Dedifferentiated amniotic fluid mesenchymal stem cell (primary cell): ENCODE results near the gene AGT.
"Not testable (repeated sequence)": the region's sequence is repeated elsewhere in the genome, so short reads cannot be mapped to it uniquely, and the experiment has no call there.

ENCODE experiments used
- DNase-seq: peaks from one replicate; pipeline ENCODE4 v3.0.0-alpha.2; 2016; ENCODE audit errors: extremely low spot score

Gene AGT

DNA sequence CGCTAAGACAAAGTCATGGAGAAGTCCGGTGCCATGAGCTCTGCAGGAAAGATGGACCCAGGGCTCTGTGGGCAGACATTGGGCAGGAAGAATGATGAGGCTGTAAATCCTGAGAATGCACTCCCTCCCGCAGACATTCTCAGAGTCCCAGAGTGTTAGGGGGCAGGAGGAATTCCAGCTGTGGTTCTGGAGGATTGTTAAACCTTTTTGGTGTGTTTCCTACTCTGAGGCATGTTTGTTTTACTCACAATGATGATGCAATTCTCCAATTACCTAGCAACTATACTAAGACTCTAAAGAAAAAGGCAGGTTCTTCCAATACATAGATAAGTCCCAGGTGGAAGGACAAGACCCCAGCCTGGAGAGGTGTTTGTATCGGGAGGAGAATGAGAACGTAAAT, 30.5 kb upstream of the AGT start:
- no peak for DNase-seq

DNA sequence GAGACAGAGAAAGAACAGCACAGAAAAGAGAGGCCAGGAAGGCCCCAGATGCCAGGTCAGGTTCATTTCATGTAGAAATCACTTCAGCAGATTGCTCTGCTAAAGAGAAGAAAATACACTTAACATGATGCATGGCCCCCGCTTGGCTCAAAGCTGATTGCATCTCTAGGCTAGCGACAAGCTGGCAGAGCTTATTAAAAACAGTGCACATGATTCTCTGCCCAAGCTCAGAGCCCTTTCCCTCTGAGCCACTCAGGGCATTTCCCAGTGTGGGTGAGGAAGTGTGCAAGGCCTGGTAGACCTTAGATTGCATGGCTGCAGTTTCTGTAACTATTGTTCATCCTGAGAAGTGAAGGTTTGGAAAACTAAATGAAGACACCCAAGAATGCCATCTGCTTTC, 30.0 kb upstream of the AGT start:
- DNase-seq: no peak

DNA sequence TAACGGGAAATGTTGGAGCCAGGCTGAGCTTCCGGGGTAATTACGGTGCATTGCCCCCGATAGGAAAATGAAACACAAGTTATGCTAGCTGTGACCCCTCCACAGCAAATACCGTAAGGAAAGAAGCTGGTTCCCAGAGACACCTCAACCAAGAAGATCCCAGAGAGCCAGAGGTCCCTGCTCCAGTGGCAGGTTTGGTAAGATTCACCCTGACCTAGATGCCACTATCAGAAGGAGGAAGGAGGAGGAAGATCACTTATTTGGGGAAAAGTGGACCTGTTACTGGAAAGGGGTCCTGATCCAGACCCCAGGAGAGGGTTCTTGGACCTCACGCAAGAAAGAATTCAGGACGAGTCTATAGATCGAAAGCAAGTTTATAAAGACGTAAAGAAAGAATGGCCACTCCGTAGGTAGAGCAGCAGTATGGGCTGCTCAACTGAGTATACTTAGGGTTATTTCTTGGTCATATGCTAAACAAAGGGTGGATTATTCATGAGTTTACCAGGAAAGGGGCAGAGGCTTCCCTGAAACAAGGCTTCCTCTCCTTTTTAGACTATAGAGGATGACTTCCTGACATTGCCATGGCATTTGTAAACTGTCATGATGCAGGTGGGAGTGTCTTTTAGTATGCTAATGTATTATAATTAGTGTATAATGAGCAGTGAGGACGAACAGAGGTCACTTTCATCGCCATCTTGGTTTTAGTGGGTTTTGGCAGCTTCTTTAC, 25.8 kb upstream of the AGT start:
- no peak for DNase-seq

DNA sequence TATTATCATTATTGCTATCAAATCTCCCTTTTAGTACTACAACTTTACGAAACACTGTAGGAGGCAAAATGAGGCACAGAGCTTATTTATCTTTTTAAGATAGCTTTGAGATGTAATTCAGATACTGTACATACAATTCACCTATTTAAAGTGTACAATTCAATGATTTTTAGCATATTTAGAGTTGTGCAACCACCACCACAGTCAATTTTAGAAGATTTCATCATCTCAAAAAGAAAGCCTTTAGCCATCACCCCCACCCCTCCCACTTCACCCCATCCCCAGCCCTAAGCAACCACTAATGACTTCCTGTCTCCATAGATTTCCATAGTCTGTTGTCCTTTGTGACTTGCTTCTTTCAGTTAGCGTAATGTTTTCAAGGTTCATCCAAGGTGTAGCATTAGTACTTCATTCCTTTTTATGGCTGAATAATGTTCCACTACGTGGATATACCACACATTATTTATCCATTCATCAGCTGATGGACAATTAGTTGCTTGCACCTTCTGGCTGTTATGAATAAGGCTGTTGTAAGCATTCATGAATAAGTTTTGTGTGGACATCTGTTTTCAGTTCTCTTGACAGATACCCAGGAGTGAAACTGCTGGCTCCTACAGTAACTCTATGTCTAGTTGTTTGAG, 23.8 kb upstream of the AGT start:
- no peak for DNase-seq

DNA sequence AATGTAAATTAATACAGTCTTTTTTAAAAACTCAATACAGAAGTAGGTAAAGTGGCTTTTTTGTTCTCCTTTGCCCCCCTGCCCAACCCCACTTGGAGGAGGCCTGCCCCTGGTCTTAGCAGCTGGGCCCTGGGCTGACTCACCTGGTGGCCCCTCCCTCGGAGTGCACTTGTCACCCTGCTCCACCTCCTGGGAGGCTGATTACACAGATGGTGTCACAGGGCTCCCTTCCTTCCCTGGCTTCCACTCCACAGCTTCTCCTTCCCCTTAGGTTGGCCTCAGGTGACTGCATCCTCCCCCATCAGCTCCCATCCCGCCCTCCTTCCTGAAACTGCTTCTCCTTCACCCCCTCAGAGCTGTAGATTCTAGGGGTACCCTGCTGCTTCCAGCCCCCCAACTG, 21.5 kb upstream of the AGT start:
- no peak for DNase-seq

DNA sequence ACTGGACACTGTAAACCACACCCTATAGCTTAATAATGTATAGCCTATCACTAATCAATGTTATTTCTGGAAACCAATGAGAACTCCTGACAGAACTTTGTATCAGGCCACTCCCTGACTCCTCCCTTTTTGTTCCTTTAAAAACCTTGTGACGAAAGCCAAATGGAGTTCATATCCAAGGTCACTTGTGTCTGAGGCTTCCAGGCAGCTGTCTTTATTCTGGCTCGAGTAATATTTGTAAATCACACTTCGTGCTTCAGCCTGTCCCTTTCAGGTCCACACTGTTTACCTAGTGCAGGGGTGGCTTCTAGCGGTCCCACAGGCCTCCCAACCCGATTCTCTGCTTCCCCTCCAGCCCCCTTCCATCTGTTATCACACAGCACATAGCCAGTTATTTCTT, 17.1 kb upstream of the AGT start:
- DNase-seq: no peak

DNA sequence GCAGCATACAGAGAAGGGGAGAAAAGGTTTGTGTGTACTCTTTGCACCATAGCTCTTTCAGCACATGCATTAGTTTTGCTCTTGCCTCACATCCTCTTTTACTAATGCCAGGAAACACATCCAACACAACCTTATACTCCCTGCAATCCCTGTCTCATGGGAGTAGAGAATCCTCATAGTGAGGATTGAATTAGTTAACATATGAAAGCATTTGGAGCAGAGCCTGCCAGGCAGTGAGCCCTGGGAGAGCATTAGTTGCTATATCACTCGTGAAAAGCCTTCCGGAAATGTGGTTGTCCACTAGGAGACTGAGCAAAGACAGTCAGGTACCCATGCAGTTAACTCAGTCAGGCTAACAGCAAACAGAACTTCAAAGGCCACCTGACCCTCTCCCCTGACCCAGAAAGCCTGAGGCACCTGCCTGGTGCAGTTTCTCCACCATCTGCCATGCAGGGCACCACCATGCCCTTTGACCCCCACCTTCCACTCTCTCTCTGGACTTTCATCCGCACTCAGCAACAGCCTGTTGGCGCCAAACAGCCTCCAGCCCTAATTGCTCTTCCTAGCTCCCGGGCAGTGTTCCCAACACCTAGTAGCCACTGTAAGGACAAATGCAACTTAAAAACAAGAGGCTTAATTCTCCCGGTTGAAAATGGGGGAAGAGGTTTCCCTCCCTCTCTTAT, 14.9 kb upstream of the AGT start:
- no peak for DNase-seq

DNA sequence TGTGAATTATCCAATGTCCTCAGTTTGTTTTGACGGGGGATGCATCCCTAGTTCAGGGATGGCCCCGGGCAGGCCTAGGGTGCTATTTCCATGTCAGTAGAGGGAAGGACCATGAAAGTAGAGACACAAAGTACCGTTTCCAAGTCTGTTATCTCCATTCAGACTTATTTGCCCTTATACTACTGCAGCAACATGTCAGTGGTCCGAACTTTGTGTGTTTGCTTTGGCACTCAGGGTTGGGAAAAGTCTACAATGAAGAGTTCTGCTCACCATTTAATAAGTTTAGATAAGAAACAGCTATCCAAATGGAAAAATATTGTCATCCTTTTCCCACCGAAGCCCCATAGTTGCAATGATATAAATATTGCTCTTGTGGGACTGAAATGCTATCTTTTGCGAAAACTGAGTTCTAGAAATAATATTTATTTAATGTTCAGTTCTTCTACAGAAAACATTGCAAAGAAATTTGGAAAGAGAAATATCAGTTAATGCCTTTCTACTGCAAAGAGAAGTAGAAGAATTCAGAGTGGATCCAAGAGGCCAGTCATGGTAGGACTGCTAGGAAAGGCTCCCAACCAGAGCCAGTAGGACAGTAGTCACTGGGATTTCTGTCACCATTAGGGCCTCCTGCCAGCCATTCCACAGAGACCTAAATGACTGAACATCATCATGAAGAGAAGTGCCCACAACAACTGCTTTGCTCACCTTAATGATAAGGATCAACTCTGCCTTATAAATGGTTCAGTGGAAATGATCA, 11.5 kb upstream of the AGT start:
- no peak for DNase-seq

DNA sequence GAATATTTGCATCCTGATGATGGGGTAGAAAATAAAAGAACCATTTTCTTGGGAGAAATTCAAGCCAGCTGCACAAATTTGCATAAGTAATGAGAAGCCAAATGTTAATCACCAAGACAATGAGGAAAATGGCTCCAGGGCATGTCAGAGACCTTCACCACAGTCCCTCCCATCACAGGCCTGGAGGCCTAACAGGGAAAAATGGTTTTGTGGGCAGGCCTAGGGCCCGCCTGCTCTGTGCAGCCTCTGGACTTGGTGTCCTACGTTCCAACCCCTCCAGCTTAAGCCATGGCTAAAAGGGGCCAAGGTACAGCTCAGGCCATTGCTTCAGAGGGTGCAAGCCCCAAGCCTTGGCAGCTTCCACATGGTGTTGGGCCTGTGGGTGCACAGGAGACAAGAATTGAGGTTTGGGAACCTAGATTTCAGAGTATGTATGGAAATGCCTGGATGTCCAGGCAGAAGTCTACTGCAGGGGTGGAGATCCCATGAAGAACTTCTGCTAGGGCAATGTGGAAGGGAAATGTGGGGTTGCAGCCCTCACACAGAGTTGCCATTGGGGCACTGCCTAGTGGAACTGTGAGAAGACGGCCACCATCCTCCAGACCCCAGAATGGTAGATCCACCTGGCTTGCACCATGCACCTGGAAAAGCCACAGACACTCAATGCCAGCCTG, 8.1 kb upstream of the AGT start:
- not testable (repeated sequence) for DNase-seq

DNA sequence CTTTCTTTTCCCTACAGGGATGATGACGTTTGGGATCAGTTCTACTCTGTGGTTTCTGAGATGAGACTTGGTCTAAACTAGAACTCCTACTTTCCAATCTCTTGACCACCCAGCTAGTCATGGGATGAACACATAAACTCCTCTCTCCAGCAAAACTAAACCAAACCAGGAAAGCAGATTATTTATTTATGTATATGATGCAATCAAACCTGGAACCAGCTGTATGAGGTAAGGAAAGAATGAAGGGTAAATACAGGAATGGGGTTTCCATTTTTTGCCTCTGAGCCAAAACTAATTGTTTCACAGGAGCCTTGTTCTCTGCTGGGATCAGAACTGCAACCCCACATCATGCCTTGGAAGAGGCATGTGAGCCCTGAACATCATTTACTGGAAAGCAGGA, 3.3 kb upstream of the AGT start:
- DNase-seq: no peak

DNA sequence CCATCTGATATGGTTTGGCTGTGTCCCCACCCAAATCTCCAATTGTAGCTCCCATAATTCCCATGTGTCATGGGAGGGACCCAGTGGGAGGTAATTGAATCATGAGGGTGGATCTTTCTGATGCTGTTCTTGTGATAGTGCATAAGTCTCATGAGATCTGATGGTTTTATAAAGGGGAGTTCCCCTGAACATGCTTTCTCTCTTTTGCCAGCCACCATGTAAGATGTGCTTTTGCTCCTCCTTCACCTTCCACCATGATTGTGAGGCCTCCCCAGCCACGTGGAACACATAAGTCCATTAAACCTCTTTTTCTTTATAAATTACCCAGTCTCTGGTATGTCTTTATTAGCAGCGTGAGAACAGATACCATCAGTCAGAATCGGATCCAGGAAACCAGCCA, 2.5 kb upstream of the AGT start:
- DNase-seq: not testable (repeated sequence)

DNA sequence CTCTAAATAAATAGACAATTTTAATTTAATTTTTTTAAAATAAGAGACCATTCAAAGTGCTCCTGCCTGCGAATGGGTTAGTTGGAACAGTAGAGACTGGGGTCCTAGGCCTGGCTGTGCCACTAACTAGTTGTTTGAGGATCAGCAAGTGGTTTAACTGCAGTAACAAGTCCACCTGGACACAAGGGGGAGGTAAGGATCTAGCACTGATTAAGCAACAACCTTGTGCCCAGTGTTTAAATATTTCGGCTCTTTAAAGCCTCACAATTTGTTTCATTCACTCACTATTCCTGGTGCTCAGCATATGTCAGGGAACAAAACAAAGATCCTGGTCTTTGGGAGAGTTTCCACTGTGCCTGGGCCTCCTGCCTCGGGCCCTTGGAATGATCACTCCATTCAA, 1.6 kb upstream of the AGT start:
- DNase-seq: no peak

DNA sequence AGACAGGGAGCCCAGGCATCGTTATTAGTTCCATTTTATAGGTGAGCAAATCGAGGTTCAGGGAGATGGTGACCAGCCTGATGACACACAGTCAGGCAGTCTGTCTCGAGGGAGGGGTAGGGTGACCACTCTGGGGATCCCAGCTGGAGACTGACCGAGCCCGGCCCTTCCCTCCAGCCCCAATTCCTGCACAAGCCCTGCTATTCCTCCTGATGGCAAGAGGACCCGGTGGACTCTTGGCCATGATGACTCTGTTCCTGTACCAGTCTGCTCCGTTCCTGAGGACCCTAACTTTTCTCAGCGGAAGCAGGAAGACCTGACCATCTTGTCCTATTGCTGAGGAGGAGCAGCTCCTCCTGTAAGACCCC, 391 bp downstream of the AGT start:
- DNase-seq: no peak

DNA sequence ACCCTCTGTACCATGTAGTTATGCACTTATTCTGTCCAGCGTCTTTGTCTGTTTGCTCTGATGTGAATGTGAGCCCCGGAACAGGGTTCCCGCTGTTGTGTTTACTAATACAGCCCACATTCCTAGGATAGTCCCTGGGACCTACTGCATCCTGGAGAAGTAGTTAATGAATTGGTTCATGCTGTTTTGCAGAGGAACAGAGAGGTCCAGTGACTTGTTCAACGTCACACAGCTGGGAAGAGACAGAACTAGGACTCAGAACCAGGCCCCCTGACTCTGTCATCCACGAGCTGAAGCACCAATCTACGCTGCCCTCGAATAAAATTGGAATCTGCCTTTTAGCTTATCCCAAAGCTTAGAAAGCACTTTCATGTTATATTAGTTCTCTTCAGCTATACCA, 784 bp downstream of the AGT start:
- DNase-seq: no peak

DNA sequence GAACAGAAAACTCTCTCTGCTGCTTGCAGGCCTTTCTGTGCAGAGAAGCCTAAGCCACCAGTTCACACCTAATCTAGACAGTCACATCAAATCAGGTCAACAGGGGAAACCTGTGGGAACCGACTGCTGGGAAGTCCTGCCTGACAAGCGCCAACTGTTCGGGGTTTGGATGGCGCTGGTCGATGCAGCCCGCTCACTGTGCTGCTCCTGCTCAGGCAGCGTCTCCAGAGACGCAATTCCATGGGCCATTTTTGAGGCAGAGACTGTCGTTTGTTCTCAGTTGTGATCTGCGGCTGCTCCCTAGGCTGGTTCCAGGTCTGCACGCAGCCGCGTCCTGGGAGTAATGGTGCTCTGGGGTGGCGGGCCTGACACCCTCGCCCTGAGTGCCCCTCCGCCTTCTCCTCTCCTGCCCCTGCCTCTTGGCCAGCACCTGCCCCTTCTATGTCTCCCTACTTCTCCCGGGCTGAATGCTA, 1.4 kb downstream of the AGT start:
- DNase-seq: no peak

DNA sequence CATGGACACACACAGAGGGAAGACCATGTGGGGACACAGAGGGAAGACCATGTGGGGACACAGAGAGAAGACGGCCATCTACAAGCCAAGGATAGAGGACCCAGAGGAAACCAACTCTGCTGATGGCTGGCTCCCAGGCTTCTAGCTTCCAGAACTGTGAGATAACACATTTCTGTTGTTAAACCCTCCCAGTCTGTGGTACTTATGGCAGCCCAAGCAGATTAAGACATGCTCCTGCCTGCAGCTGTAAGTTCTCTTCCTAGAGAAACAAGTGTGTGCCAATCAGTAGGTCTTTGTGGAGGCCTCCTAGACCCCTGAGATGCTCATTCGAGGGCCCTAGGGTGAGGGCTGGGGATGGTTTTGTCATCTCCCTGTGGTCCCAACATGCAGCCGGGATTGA, 2.7 kb downstream of the AGT start:
- DNase-seq: no peak

DNA sequence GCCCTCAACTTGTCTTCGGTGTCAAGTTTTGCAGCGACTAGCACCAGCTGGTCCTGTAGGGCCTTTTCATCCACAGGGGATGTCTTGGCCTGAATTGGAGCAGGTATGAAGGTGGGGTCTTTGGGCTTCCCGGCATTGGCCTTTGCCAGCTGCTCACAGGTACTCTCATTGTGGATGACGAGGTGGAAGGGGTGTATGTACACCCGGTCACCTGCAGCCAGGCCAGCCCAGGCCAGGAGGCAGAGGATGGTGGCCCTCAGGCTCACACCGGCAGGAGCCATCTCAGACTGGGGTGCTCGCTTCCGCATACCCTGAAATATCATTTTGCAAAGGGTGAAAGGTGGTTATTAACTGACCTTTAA, 3.4 kb downstream of the AGT start:
- DNase-seq: no peak

DNA sequence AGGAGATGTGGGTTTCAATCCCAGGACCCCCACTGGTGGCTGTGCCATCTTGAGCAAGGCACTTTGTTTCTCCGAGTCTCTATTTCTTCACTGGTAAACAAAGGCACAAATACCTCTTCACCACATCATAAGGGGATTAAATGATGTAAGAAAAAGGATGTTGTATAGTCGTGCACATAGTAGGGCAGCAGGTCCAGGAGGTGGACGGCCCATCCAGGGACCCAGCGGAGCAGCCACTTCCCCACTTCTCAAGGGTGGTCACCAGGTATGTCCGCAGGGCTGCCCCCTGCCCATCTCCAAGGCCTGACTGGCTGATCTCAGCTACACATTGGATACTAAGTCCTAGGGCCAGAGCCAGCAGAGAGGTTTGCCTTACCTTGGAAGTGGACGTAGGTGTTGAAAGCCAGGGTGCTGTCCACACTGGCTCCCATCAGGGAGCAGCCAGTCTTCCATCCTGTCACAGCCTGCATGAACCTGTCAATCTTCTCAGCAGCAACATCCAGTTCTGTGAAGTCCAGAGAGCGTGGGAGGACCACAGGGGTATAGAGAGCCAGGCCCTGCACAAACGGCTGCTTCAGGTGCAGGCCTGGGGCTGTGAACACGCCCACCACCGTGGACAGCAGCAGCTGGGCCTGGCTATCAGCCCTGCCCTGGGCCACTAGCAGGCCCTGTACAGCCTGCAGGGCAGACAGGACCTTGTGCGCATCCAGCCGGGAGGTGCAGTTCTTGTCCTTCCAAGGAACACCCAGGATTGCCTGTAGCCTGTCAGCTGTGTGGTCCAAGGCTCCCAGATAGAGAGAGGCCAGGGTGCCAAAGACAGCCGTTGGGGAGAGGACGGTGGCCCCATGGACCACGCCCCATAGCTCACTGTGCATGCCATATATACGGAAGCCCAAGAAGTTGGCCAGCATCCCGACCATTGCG, 4.0 kb downstream of the AGT start:
- no peak for DNase-seq

DNA sequence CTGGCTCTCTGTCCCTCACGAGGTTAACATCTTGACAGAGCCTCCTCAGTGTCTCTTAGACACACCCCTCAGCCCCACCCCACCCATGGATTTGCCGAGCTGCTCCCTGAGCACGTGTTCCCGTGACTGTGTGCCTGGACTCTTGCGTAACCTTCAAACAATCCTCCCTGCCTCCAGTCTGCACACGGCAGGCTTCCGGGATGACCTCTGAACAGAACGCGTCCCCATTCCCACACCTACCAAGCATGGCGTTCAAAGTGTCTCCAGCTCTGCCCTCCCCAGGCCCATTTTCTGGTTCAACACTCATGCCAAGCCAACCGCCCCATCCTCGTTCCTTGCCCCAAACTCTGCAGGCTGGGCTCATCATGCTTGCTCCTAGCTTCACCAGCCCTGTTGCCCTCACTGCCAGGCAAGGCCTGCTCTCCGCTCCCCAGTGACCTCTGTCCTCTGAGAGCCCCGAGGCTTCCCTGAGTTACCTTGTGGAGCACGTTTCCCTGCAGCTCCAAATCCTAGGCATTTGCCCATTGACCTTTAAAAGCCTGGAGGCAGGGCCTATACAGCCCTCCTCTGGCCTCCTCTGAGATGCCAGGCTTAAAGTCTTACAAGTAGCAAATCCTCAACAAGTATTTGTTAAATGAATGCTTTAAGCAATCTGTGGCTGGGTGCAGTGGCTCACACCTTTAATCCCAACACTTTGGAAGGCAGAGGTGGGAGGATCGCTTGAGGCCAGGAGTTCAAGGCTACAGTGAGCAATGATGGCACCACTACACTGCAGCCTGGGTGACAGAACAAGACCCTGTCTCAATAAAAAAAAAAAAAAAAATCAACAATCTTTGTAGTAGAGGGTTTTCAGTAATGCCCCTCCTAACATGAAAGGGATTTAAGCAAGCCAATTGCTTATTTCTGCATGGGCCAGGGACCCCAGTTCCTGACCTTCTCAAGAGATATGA, 5.0 kb downstream of the AGT start:
- DNase-seq: no peak
